ENCODE data around the gene ADGB. TPM values are rescaled to one million over a fixed set of nuclear protein-coding genes. Genes with fewer than 3 reads are reported as not detected.

ADGB gene
- total and polyA plus RNA-seq, 8 donors = not detected

GRCh38 chr6:146693342-146693741 is 94.6 kb downstream of the ADGB start:
- ATAC-seq (no peak), DNase-seq (no peak), FAIRE-seq (no peak)
- 82 to 87% methylated on average over 4 of the region's 4 CpGs for WGBS, 2 donors
- Histone ChIP-seq H3K27ac (no peak overlapping the region), H3K4me3 (no peak overlapping the region), H3K27me3 (peaks cover 0 to 4% (median 0%) of the 10 kb centered on the region in 4 donors), H3K36me3 (no peaks in the 10 kb centered on the region), H3K9me3 (no peaks in the 10 kb centered on the region), H3K4me1 (no peaks in the 10 kb centered on the region)
- no peak for TF ChIP-seq CTCF (IDR thresholded peaks at IDR 0.05)
- intact Hi-C loops (cut with DNase I) = no loop called here

- no peak for FAIRE-seq
- 75 to 84% methylated on average over 2 of the region's 2 CpGs for WGBS, 2 donors
- intact Hi-C loops (cut with DNase I) = no loop called here
These were observed 99.1 kb downstream of the ADGB start for GRCh38 chr6:146697921-146698320.

DNA sequence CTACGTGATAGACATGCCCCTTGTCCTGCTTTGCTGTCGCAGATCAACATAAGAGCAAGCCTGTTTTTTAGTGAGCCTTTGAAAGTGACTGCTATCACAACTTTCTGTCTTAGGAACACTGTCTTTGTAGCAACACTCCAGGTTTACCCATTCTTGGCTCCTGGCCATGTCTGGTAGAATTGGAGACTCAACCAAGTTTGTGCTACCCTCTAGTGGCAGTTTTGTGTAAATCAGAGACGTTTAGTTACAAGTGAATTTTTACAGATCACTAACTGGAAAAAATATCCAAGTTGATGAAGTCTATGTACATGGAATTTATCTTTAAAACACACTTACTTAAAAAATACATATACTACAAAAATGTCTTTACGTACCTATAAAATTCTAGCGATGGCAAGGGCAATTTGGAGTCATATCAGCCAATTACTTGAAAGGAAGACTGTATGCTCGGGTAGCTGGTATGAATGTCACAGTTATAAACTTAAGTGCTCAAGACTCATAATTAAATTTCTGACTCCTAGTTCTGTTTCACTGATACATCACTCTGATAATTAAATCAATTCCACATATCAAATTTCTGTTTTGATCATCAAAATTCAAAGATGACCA is 101.4 kb downstream of the ADGB start:
- no peaks in the 10 kb centered on the region for H3K4me1 ChIP-seq
- H3K4me3 ChIP-seq = no peak overlapping the region
- 19 to 21% methylated on average over 6 of the region's 6 CpGs for WGBS, 2 donors
- H3K27me3 ChIP-seq = no peaks in the 10 kb centered on the region
- DNase-seq = peak; percentile 23 to 80 (median 64)
- H3K9me3 ChIP-seq = no peaks in the 10 kb centered on the region
- no peaks in the 10 kb centered on the region for H3K36me3 ChIP-seq
- no peak overlapping the region for H3K27ac ChIP-seq
- intact Hi-C loops (cut with DNase I) = loop anchor here in 1 of 3 donors (10.0 kb wide), 1 partner anchor 765 kb away; no protein-coding TSS in a partner anchor
- TF ChIP-seq CTCF (IDR thresholded peaks at IDR 0.05) = peak; percentile 57 to 72 (median 64)
- peak; percentile 86 to 95 (median 91) for ATAC-seq
- peak; percentile 97 for FAIRE-seq

More at GRCh38 chr6:146697921-146698320, 99.1 kb downstream of the ADGB start:
- Histone ChIP-seq H3K27ac (no peak overlapping the region), H3K4me1 (no peaks in the 10 kb centered on the region), H3K36me3 (no peaks in the 10 kb centered on the region), H3K27me3 (peaks cover 0 to 4% (median 0%) of the 10 kb centered on the region in 4 donors), H3K4me3 (no peak overlapping the region), H3K9me3 (no peaks in the 10 kb centered on the region)
- DNase-seq = no peak
- TF ChIP-seq CTCF (IDR thresholded peaks at IDR 0.05) = no peak
- no peak for ATAC-seq

GRCh38 chr6:146701632-146702031 is 102.9 kb downstream of the ADGB start:
- ATAC-seq (no peak), DNase-seq (no peak), FAIRE-seq (no peak)
- intact Hi-C loops (cut with DNase I) = loop anchor here in 1 of 3 donors (10.0 kb wide), 1 partner anchor 767 kb away; no protein-coding TSS in a partner anchor
- Histone ChIP-seq H3K4me3 (no peak overlapping the region), H3K4me1 (no peaks in the 10 kb centered on the region), H3K27me3 (no peaks in the 10 kb centered on the region), H3K36me3 (no peaks in the 10 kb centered on the region), H3K27ac (no peak overlapping the region), H3K9me3 (no peaks in the 10 kb centered on the region)
- WGBS, 2 donors = 38 to 39% methylated on average over 2 of the region's 2 CpGs
- no peak for TF ChIP-seq CTCF (IDR thresholded peaks at IDR 0.05)

GRCh38 chr6:146709036-146709622 is 110.4 kb downstream of the ADGB start:
- intact Hi-C loops (cut with DNase I) = loop anchor here in 1 of 3 donors (10.0 kb wide), 1 partner anchor 774 kb away; no protein-coding TSS in a partner anchor
- TF ChIP-seq CTCF (IDR thresholded peaks at IDR 0.05) = no peak
- WGBS, 2 donors = 55 to 57% methylated on average over 2 of the region's 2 CpGs
- no peak overlapping the region for H3K27ac ChIP-seq
- H3K9me3 ChIP-seq = no peaks in the 10 kb centered on the region
- no peaks in the 10 kb centered on the region for H3K36me3 ChIP-seq
- H3K4me1 ChIP-seq = no peaks in the 10 kb centered on the region
- ATAC-seq = no peak
- H3K4me3 ChIP-seq = no peak overlapping the region
- H3K27me3 ChIP-seq = peaks cover 0 to 2% (median 0%) of the 10 kb centered on the region in 4 donors
- no peak for FAIRE-seq
- DNase-seq = no peak
